Panc1 (cell line): ENCODE results near the gene MSI2.

Source experiments
- POLR2AphosphoS5 ChIP-seq: IDR thresholded peaks from 2 replicates; pipeline ENCODE4 v1.6.1; 2012; ENCODE audit warnings: mild to moderate bottlenecking, low read depth, low read length, moderate library complexity
- REST ChIP-seq, 2 experiments: IDR thresholded peaks; 2 replicates each; pipeline ENCODE4 v1.6.1; 2011 to 2012; ENCODE audit warnings: low read depth in 2 of 2, control low read depth in 1 of 2, low read length in 1 of 2, mild to moderate bottlenecking in 1 of 2, moderate library complexity in 1 of 2; ENCODE audit not compliant: insufficient read depth in 1 of 2
- TCF7L2 ChIP-seq: IDR thresholded peaks from 2 replicates; pipeline ENCODE4 v1.6.1; 2011; ENCODE audit warnings: mild to moderate bottlenecking, low read depth, low read length, inconsistent platforms
- TF ChIP-seq, protein P1 (sequence below): fragments of 450-650 bp; IDR thresholded peaks from 2 replicates; pipeline ENCODE4 v1.5.1; 2017; ENCODE audit warnings: mild to moderate bottlenecking

GRCh38 chr17:57299176-57299575 is 42.9 kb downstream of the MSI2 start:
- TF ChIP-seq, protein P1, sequence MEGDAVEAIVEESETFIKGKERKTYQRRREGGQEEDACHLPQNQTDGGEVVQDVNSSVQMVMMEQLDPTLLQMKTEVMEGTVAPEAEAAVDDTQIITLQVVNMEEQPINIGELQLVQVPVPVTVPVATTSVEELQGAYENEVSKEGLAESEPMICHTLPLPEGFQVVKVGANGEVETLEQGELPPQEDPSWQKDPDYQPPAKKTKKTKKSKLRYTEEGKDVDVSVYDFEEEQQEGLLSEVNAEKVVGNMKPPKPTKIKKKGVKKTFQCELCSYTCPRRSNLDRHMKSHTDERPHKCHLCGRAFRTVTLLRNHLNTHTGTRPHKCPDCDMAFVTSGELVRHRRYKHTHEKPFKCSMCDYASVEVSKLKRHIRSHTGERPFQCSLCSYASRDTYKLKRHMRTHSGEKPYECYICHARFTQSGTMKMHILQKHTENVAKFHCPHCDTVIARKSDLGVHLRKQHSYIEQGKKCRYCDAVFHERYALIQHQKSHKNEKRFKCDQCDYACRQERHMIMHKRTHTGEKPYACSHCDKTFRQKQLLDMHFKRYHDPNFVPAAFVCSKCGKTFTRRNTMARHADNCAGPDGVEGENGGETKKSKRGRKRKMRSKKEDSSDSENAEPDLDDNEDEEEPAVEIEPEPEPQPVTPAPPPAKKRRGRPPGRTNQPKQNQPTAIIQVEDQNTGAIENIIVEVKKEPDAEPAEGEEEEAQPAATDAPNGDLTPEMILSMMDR = no peak
- TF ChIP-seq POLR2AphosphoS5 = no peak
- TF ChIP-seq TCF7L2 = no peak
- no peak for TF ChIP-seq REST (IDR thresholded peaks at IDR 0.05; ENCODE audit: insufficient read depth in 1 of 2, low read depth in 2 of 2, low read length in 1 of 2)
